HG02870 (cell line): ENCODE measurements around the gene TTI1.

Experiments
- ATAC-seq: cut with Tn5 transposase; IDR thresholded peaks from one replicate; pipeline ENCODE4 v1.9.1; 2021; ENCODE audit warnings: mild to moderate bottlenecking, moderate library complexity; ENCODE audit not compliant: unreplicated experiment

TTI1 gene

DNA sequence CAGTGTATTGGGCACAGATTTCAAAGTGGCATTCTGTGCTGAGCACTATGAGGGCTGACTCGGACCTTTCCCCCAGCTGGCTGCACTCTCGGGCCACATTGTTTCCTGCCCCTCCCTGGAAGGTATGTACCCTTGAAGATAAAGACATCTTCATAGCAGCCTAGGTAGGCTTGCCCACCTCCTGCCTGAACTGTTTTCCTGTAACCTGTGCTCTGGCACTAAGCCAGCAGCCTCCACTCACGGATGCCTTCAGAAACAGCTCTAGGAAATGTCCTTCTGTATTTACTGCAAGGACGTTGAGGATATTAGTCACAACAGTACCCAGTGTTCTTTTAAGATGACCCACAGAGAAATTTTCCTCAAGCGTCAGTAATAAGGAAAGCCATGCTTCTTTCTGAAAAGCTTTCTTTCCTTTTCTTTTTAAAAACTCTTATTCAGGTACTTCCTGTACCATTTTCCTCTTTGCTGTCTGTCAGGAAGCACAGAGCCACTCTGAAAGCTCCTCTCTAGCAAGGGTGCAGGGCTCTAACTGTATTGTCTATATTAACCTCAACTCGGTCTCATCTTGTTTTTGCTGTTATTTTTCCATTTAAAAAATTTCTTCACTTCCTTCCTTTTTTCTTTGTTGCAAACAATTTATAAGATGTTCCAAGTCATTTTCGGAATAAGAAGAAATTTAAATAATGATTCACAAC lies 43.5 kb downstream of the TTI1 start:
- no peak for ATAC-seq

DNA sequence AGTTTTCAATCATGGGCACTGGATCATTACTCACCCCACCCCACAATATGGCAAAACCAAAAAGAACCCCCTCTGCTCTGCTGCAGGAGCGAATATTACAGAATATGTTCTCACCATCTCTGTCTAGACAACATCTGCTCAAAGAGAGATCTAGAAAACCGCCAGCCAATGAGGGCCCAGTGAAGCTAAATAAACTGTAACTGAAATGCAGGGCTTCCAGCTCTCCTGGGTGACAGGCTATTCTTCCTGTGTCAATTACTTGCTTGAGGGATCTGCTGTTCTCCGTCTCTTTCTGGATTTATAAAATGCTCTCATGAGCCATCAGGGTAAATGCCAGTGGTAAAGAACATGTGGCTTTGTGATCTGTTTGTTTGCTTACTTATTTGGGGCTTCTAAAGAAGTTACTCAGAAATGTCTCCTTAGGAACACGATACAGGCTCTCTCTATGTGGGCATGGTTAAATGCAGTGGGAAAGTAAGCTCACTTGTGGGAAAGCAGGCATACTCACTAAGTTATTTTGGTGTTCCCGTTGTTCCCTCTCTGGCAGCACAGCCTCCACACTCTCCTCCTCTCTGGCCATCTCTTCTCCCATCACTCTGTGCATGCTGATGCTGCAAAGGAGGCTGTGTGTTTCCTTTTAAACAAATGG lies 44.8 kb downstream of the TTI1 start:
- ATAC-seq = no peak

DNA sequence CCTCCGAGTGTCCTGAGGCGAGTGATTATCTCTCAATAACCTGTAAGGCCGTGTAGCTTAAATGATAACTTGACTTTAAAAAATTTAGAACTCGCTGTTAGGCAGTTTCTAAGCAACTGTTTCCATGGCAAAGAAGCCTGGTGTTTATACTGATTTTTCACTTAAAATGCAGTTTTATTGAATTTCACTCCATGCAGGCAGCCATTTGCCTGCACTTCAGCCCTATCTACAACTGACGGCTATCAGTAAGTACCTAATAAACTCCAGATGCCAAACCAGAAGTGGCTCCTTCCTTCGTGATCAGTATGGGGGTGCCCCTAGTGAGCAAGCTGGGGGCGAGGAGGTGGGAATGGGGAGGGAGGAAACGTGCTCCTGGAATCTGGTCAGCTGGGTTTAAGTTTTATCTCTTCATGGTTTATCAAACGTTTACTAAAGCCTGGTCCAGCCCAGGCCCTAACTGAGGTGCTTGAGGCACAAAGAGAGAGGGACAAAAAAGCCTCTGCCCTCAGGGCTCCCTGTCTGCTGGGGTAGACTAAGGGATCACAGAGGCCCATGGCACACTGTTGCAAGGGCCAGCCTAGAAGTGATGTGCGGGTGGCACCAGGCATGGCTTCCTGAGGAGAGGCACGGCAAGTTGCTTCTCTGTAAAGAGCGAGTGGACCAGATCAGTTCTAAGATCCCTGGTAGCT lies 45.5 kb downstream of the TTI1 start:
- ATAC-seq = no peak

DNA sequence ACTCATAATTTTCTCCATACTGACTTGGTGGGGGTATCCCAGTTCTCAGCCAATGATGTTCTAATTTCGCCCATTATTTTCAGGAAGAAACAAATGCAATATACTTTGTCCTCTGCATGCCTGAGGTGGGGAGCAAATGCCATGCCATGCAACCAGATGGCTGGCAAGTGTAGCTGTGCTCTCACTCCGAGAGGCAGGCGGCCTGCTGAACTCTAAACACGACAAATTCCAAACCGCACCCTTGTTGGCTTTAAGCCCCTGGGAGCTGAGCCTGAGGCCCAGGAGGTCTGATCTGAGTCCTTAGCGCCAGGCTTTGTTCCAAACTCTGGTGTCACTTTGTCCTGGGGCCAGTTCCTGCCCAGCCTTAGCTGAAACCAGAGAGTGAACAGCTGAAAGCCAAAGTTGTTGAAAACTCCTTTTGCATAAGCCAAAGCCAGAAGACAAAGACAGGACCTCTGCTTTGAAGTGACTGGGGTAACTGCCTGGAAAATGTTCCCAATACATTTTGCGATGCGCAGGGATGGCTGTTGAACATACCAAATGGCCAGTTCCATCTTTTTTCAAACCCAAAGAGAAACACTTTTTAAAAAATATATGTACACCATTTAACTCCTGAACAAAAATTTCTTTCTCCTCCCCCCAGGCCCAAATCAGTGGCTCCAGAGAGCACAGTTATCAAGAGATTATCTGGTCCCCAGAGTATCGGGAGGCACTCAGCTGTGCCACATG lies 46.2 kb downstream of the TTI1 start:
- ATAC-seq = no peak

GRCh38 chr20:37986044-37986858 lies 47.0 kb downstream of the TTI1 start:
- no peak for ATAC-seq

GRCh38 chr20:37984018-37984785 lies 49.1 kb downstream of the TTI1 start:
- no peak for ATAC-seq

GRCh38 chr20:37983286-37983685 lies 50.0 kb downstream of the TTI1 start:
- ATAC-seq = no peak

GRCh38 chr20:37981568-37981967 lies 51.7 kb downstream of the TTI1 start:
- no peak for ATAC-seq

- no peak for ATAC-seq
Measured at GRCh38 chr20:37980876-37981275, 52.4 kb downstream of the TTI1 start.

- ATAC-seq = no peak
Measured at GRCh38 chr20:37980383-37980782, 52.9 kb downstream of the TTI1 start.

GRCh38 chr20:37979021-37979985 lies 54.0 kb downstream of the TTI1 start:
- ATAC-seq = no peak

- ATAC-seq = no peak
Measured at GRCh38 chr20:37977786-37978185, 55.5 kb downstream of the TTI1 start.

DNA sequence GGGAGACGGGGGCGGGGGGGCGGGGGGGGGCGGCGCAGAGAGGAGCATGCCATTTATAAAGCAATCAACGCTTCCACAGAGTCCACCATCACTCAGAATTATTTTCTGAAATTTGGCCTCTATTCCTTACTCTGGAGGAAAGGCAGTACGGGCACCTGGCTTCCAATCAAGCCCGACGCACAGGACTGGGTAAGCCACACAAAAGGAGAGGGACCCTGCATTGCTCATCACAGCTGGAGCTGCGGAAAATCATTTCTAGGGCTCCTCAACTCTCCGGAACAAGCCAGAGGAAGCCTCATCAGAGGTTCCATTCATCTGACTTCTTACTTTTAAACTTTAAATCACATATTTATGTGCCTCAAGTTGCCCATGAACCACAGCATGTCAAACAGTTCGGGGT lies 55.9 kb downstream of the TTI1 start:
- ATAC-seq = no peak

- no peak for ATAC-seq
Measured at GRCh38 chr20:37976887-37977286, 56.4 kb downstream of the TTI1 start.

- ATAC-seq = no peak
Measured at GRCh38 chr20:37973059-37973910, 60.0 kb downstream of the TTI1 start.

DNA sequence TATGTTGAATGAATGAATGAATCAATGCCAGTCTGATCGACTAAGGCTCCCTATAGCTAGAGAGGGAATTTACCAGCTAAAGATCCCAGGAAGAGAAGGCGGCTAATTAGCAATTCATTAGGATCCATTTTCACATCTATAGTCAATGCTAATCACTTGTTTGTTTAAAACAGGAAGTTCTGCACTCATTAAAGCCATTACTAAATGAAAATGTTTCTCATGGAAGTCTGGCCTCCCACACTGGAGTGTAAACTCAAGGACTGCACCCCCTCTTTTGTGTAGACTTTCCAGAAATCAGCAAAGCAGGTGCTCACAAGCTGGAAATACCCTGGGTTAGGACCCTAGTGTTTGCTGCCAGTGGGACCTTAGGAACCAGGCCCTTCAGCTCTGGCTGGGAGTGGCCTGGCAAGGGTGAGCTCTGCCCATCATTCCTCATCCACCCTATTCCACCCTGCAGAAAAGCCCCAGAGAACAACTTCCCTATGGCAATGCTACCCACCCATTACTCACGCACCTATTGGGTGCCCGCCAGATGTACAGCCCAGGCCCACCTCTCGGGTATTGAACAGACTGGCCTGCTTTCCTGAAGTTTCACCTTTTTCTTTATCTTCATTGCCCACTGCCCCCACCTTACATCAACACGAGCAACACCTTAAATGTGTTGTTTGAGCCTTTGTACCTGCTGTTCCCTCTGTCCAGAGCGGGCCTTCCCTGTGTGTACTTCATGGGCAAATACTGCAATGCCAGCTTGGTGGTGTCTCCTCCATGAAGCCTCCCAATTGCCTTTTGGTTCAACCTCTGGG lies 60.8 kb downstream of the TTI1 start:
- no peak for ATAC-seq

DNA sequence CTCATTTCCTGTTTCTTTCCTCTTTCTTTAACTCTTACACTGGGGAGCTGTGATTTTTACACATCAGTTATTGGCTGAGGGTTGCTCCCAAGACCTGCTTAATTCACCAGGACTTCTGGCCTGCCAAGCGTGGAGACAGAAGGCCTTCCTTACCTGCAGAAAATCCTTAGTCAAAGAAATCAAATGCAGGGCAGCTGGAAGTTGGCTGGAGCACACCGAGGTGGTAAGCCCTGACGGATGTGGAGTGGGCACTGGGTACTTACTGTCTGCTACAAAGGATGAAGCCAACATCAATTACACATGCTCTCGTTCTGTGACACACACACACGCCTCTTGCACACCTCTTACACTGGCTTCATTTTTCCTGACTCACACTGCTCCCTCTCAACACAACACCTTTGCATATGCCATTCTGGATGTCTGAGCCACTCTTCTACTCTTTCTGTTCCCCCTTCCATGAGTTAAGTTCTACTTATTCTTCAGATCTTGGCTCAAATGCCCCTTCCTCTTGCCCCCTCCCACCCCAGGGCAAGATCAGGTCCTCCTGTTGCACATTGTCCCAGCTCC lies 61.6 kb downstream of the TTI1 start:
- no peak for ATAC-seq
